H1 (cell line): Measurements from ENCODE around the gene INTS6. TPM values are rescaled to one million over a fixed set of nuclear protein-coding genes. Genes with fewer than 3 reads are reported as not detected.
A peak's percentile ranks its signal among the peaks of the same experiment; 100 is the strongest.

Experiments
- CTCF ChIA-PET: fragments of 300-600 bp; sonication (Branson Sonifier 250); formaldehyde crosslinking; loops from one replicate; lab custom pipeline; 2021; ENCODE audit not compliant: partially characterized antibody; lab: Charles Lee
- POLR2A ChIA-PET: fragments of 300-600 bp; sonication (Branson Sonifier 250); formaldehyde crosslinking; loops from one replicate; lab custom pipeline; 2021; ENCODE audit warnings: inconsistent platforms; ENCODE audit not compliant: partially characterized antibody; lab: Charles Lee
- DNase-seq, 2 experiments: peaks; one replicate each; pipeline versions ENCODE4 v3.0.0 to v3.0.0-alpha.2; 2010 to 2022; ENCODE audit warnings: low spot score in 2 of 2, low read depth in 1 of 2, mixed read lengths in 1 of 2
- FAIRE-seq: peaks from 2 replicates; lab custom pipeline; 2011; peaks lifted over from hg19 to GRCh38; lab: Jason Lieb, UNC
- H2AFZ ChIP-seq: 2 replicates; pipeline ENCODE4 v1.8.1; 2012; ENCODE audit warnings: low read length, inconsistent platforms
- H2AK5ac ChIP-seq: 2 replicates; pipeline ENCODE4 v1.6.1; 2013; ENCODE audit warnings: low read depth, low read length
- H2BK120ac ChIP-seq: replicated peaks from 2 replicates; pipeline ENCODE3; 2013; ENCODE audit warnings: low read depth, low read length, inconsistent platforms
- H2BK12ac ChIP-seq: 2 replicates; pipeline ENCODE4 v1.6.1; 2013; ENCODE audit warnings: low read depth, low read length
- H2BK15ac ChIP-seq: 2 replicates; pipeline ENCODE4 v1.6.1; 2013; ENCODE audit warnings: low read length
- H2BK20ac ChIP-seq: 2 replicates; pipeline ENCODE4 v1.6.1; 2013; ENCODE audit warnings: low read length
- H2BK5ac ChIP-seq: 2 replicates; pipeline ENCODE4 v1.6.1; 2013; ENCODE audit warnings: low read depth, low read length
- H3K14ac ChIP-seq: 2 replicates; pipeline ENCODE4 v1.6.1; 2013; ENCODE audit warnings: inconsistent platforms; ENCODE audit not compliant: insufficient read length
- H3K18ac ChIP-seq: 2 replicates; pipeline ENCODE4 v1.6.1; 2013; ENCODE audit warnings: low read length; ENCODE audit errors: extremely low read depth
- H3K23ac ChIP-seq: 2 replicates; pipeline ENCODE4 v1.6.1; 2013; ENCODE audit warnings: inconsistent platforms; ENCODE audit not compliant: insufficient read length
- H3K23me2 ChIP-seq: 2 replicates; pipeline ENCODE4 v1.6.1; 2013; ENCODE audit warnings: low read depth, low read length
- H3K27ac ChIP-seq: 2 replicates; pipeline ENCODE4 v1.6.1; 2011; ENCODE audit warnings: low read depth, low read length, inconsistent platforms
- H3K27me3 ChIP-seq, 4 experiments: replicated peaks in 1 of 4; 1 replicate in 1 of 4; 2 replicates in 3 of 4; pipeline versions ENCODE4 v1.6.1 to v1.8.1; 2011 to 2013; ENCODE audit warnings: low read length in 3 of 4, mild to moderate bottlenecking in 3 of 4, inconsistent platforms in 2 of 4, mixed read lengths in 2 of 4, moderate library complexity in 1 of 4; ENCODE audit not compliant: control insufficient read depth in 3 of 4, insufficient read depth in 3 of 4; ENCODE audit errors: extremely low read depth in 1 of 4
- H3K36me3 ChIP-seq, 4 experiments: 2 replicates each; pipeline versions ENCODE4 v1.6.1 to v1.8.1; 2011 to 2013; ENCODE audit warnings: mild to moderate bottlenecking in 4 of 4, low read length in 3 of 4, moderate library complexity in 2 of 4, control low read depth in 1 of 4, inconsistent platforms in 1 of 4; ENCODE audit not compliant: insufficient read depth in 4 of 4, control insufficient read depth in 2 of 4
- H3K4ac ChIP-seq: replicated peaks from 2 replicates; pipeline ENCODE3; 2013; ENCODE audit warnings: low read length, low read depth, mixed read lengths, inconsistent platforms; ENCODE audit not compliant: insufficient read length
- H3K4me1 ChIP-seq, 4 experiments: replicated peaks in 1 of 4; 1 replicate in 1 of 4; 2 replicates in 3 of 4; pipeline versions ENCODE4 v1.6.1 to v1.8.1; 2011 to 2013; ENCODE audit warnings: low read length in 3 of 4, inconsistent platforms in 2 of 4, mixed read lengths in 1 of 4; ENCODE audit not compliant: insufficient read depth in 4 of 4, control insufficient read depth in 3 of 4
- H3K4me2 ChIP-seq, 2 experiments: 2 replicates each; pipeline versions ENCODE4 v1.6.1 to v1.8.1; 2011 to 2013; ENCODE audit warnings: low read depth in 2 of 2, low read length in 2 of 2, control low read depth in 1 of 2, inconsistent platforms in 1 of 2, mild to moderate bottlenecking in 1 of 2; ENCODE audit not compliant: insufficient read depth in 1 of 2
- H3K4me3 ChIP-seq, 4 experiments: fragments of 200-600, 300-600 bp in 1 of 4; sonication (generic), shearing (Covaris generic), sonication (Bioruptor Twin) in 1 of 4; 2 replicates each; pipeline versions ENCODE4 v1.5.1 to v1.8.1; 2011 to 2016; ENCODE audit warnings: low read length in 4 of 4, low read depth in 3 of 4, control low read depth in 2 of 4, inconsistent platforms in 2 of 4, mild to moderate bottlenecking in 2 of 4, mixed read lengths in 1 of 4, moderate library complexity in 1 of 4; ENCODE audit not compliant: insufficient read depth in 2 of 4; ENCODE audit errors: extremely low read depth in 1 of 4
- H3K56ac ChIP-seq: replicated peaks from 2 replicates; pipeline ENCODE3; 2013; ENCODE audit warnings: low read depth, mild to moderate bottlenecking, mixed read lengths, low read length, inconsistent platforms; ENCODE audit not compliant: insufficient read length
- H3K79me1 ChIP-seq: 2 replicates; pipeline ENCODE4 v1.6.1; 2013; ENCODE audit warnings: low read depth, low read length, control low read depth
- H3K79me2 ChIP-seq, 2 experiments: 2 replicates each; pipeline versions ENCODE4 v1.6.1 to v1.8.1; 2012 to 2013; ENCODE audit warnings: low read length in 2 of 2, mild to moderate bottlenecking in 2 of 2, inconsistent platforms in 1 of 2; ENCODE audit not compliant: insufficient read depth in 2 of 2, control insufficient read depth in 1 of 2
- H3K9ac ChIP-seq, 4 experiments: replicated peaks in 1 of 4; 1 replicate in 1 of 4; 2 replicates in 3 of 4; pipeline versions ENCODE4 v1.6.1 to v1.8.1; 2011 to 2013; ENCODE audit warnings: low read depth in 3 of 4, low read length in 3 of 4, control low read depth in 2 of 4, mild to moderate bottlenecking in 2 of 4, moderate library complexity in 2 of 4, inconsistent platforms in 1 of 4; ENCODE audit errors: extremely low read depth in 1 of 4
- H3K9me3 ChIP-seq, 2 experiments: 2 replicates each; pipeline versions ENCODE4 v1.6.1 to v1.8.1; 2012 to 2013; ENCODE audit warnings: mild to moderate bottlenecking in 2 of 2, moderate library complexity in 2 of 2, control low read depth in 1 of 2, inconsistent platforms in 1 of 2, low read depth in 1 of 2, low read length in 1 of 2, mixed read lengths in 1 of 2; ENCODE audit not compliant: insufficient read depth in 2 of 2
- H4K20me1 ChIP-seq, 2 experiments: replicated peaks in 1 of 2; 2 replicates each; pipeline versions ENCODE3 to v1.8.1; 2011 to 2013; ENCODE audit warnings: inconsistent platforms in 2 of 2, low read length in 2 of 2, mild to moderate bottlenecking in 1 of 2; ENCODE audit not compliant: insufficient read depth in 2 of 2, control insufficient read depth in 1 of 2
- H4K5ac ChIP-seq: 2 replicates; pipeline ENCODE4 v1.6.1; 2013; ENCODE audit warnings: low read length, low read depth, mixed read lengths, inconsistent platforms; ENCODE audit not compliant: insufficient read length
- H4K8ac ChIP-seq: 2 replicates; pipeline ENCODE4 v1.8.0; 2013; ENCODE audit warnings: mild to moderate bottlenecking, moderate library complexity, low read length, inconsistent platforms; ENCODE audit not compliant: insufficient read depth; ENCODE audit errors: extremely low read depth
- H4K91ac ChIP-seq: replicated peaks from 2 replicates; pipeline ENCODE3; 2013; ENCODE audit warnings: low read length, mixed read lengths, inconsistent platforms; ENCODE audit not compliant: insufficient read length
- BCL11A ChIP-seq, 2 experiments: IDR thresholded peaks; one replicate each; pipeline ENCODE4 v1.6.1; 2011; ENCODE audit warnings: low read depth in 2 of 2, low read length in 2 of 2, mild to moderate bottlenecking in 2 of 2
- GTF2F1 ChIP-seq: IDR thresholded peaks from 2 replicates; pipeline ENCODE4 v1.6.1; 2012; ENCODE audit warnings: low read depth, low read length, improper control_type of control experiment, borderline replicate concordance
- POU5F1 ChIP-seq: IDR thresholded peaks from 2 replicates; pipeline ENCODE4 v1.6.1; 2011; ENCODE audit warnings: low read depth, mild to moderate bottlenecking, low read length, moderate library complexity
- TCF12 ChIP-seq: IDR thresholded peaks from 2 replicates; pipeline ENCODE4 v1.6.1; 2011; ENCODE audit warnings: low read depth, mild to moderate bottlenecking, low read length
- whole genome bisulfite sequencing, 2 experiments: shearing (Covaris generic) in 1 of 2; methylation state at CpG; one replicate each; pipeline versions ENCODE4 v1.1.6 to v1.1.7; 2013 to 2015; ENCODE audit warnings: low lambda C conversion rate in 2 of 2, mixed read lengths in 2 of 2, inconsistent platforms in 1 of 2, low coverage in 1 of 2, missing lambda C conversion rate in 1 of 2; ENCODE audit not compliant: insufficient replicate concordance in 2 of 2, insufficient coverage in 1 of 2, insufficient read length in 1 of 2; ENCODE audit errors: extremely low coverage in 1 of 2, missing lambda C conversion rate in 1 of 2; 5-methylcytosine and 5-hydroxymethylcytosine counted together
- polyA plus RNA-seq, 7 experiments: library from polyadenylated mRNA; depleted of rRNA in 3 of 7; stranded (reverse) in 5 of 7; unstranded in 2 of 7; fragments of >200 nt in 5 of 7; fragments of 200-250 nt in 2 of 7; gene quantifications; 1 replicate in 5 of 7; 2 replicates in 1 of 7; 4 replicates in 1 of 7; pipeline versions ENCODE4 v1.2.1 to v1.2.3, GENCODE V29; 2011 to 2013; ENCODE audit warnings: missing spikeins in 2 of 7, mixed read lengths in 2 of 7
- total RNA-seq: library from RNA; stranded (reverse); fragmentation: NEBNext Ultra II Directional; extraction: Animal tissue kit (Norgen Biotek cat#: 25700); gene quantifications from 2 replicates; pipeline ENCODE4 v1.2.1, GENCODE V29; 2021

The INTS6 gene
- total and polyA plus RNA-seq, 2 of the 8 experiments (the other 6 are each of a cell fraction or from before 2014, with no cell fraction given) = 12.6 to 42.8 TPM

GRCh38 chr13:51397262-51397941, 55.4 kb downstream of the INTS6 start:
- H2AK5ac ChIP-seq = no peak overlapping the region; the same call in 1 of the 2 replicates
- no peak overlapping the region for H3K27ac ChIP-seq
- H2BK12ac ChIP-seq = no peak overlapping the region
- no peak overlapping the region for H4K5ac ChIP-seq
- H2AFZ ChIP-seq = no peak overlapping the region
- no peak overlapping the region for H3K4ac ChIP-seq
- H4K91ac ChIP-seq = no peak overlapping the region
- H3K27me3 ChIP-seq = peaks cover 0 to 1% (median 0%) of the 10 kb centered on the region in 4 experiments; a peak in 1 of 7 replicates
- no peak overlapping the region for H2BK5ac ChIP-seq
- POLR2A ChIA-PET = no interaction called here
- H3K9me3 ChIP-seq = no peaks in the 10 kb centered on the region
- peaks cover 2 to 3% of the 10 kb centered on the region in 2 experiments for H4K20me1 ChIP-seq
- no peak overlapping the region for H2BK120ac ChIP-seq
- peaks cover 0 to 96% of the 10 kb centered on the region in 2 experiments; a peak in 3 of 4 replicates for H3K79me2 ChIP-seq
- H3K14ac ChIP-seq = no peak overlapping the region
- no peak overlapping the region for H3K4me3 ChIP-seq
- peak; percentile 58 for FAIRE-seq
- CTCF ChIA-PET = no interaction called here
- no peak overlapping the region for H2BK15ac ChIP-seq
- H3K18ac ChIP-seq = no peak overlapping the region
- no peak overlapping the region for H2BK20ac ChIP-seq
- H3K23ac ChIP-seq = no peak overlapping the region
- WGBS, 2 experiments = 84% methylated on average over 6 of the region's 6 CpGs; no CpG with 5 or more reads in 1 of the 2 experiments
- H3K9ac ChIP-seq = peak overlapping the region in 1 of 4 experiments; percentile 34; a peak in 2 of 7 replicates
- H3K56ac ChIP-seq = no peak overlapping the region
- H3K23me2 ChIP-seq = no peaks in the 10 kb centered on the region
- no peak for DNase-seq
- H3K79me1 ChIP-seq = peaks cover 6% of the 10 kb centered on the region; the same call in 1 of the 2 replicates
- no peak overlapping the region; a peak in 1 of 4 replicates for H3K4me2 ChIP-seq
- no peak overlapping the region for H4K8ac ChIP-seq
- peaks cover 0 to 9% (median 2%) of the 10 kb centered on the region in 4 experiments; a peak in 3 of 7 replicates for H3K4me1 ChIP-seq
- peaks cover 0 to 8% (median 0%) of the 10 kb centered on the region in 4 experiments; a peak in 2 of 8 replicates for H3K36me3 ChIP-seq
- TF ChIP-seq BCL11A (IDR thresholded peaks at IDR 0.05; ENCODE audit: low read depth in 2 of 2, low read length in 2 of 2) (no peak), POU5F1 (no peak), GTF2F1 (no peak), TCF12 (no peak)
